ENCODE measurements around the gene TINAG.

DNA sequence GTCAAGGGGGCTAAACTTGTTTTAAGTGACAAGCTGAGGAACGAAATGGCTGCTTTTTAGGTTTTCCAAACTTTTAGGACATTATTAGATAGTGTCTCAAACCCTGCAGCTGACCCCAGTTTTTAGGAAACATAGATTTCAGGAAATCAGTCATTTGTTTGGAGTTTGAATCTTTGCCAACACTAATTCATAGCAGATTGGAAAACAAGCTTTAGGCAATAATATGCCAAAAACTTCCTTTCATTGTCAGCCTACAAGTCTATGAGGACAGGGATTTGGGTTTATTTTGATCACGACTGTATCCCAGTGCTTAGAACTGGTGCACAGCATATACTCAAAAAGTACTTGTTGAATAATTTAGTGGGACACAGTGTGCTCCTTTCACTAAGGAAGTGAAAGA lies 123.2 kb downstream of the TINAG start:
- TF ChIP-seq, protein P1, sequence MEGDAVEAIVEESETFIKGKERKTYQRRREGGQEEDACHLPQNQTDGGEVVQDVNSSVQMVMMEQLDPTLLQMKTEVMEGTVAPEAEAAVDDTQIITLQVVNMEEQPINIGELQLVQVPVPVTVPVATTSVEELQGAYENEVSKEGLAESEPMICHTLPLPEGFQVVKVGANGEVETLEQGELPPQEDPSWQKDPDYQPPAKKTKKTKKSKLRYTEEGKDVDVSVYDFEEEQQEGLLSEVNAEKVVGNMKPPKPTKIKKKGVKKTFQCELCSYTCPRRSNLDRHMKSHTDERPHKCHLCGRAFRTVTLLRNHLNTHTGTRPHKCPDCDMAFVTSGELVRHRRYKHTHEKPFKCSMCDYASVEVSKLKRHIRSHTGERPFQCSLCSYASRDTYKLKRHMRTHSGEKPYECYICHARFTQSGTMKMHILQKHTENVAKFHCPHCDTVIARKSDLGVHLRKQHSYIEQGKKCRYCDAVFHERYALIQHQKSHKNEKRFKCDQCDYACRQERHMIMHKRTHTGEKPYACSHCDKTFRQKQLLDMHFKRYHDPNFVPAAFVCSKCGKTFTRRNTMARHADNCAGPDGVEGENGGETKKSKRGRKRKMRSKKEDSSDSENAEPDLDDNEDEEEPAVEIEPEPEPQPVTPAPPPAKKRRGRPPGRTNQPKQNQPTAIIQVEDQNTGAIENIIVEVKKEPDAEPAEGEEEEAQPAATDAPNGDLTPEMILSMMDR (IDR thresholded peaks at IDR 0.05; ENCODE audit: low read depth, low read length), result no peak
- TF ChIP-seq MYC (IDR thresholded peaks at IDR 0.05; ENCODE audit: low read depth, low read length), result no peak
- TF ChIP-seq, protein P2, sequence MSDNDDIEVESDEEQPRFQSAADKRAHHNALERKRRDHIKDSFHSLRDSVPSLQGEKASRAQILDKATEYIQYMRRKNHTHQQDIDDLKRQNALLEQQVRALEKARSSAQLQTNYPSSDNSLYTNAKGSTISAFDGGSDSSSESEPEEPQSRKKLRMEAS (IDR thresholded peaks at IDR 0.05; ENCODE audit: low read depth, low read length), result no peak
